ENCODE results near the gene CLIC1. TPM values are rescaled to one million over a fixed set of nuclear protein-coding genes. Genes with fewer than 3 reads are reported as not detected.

Gene CLIC1
- total and polyA plus RNA-seq, 10 of the 15 experiments (the other 5 are each of a cell fraction or from before 2014, with no cell fraction given), result 446 to 1,266 (median 636) TPM

DNA sequence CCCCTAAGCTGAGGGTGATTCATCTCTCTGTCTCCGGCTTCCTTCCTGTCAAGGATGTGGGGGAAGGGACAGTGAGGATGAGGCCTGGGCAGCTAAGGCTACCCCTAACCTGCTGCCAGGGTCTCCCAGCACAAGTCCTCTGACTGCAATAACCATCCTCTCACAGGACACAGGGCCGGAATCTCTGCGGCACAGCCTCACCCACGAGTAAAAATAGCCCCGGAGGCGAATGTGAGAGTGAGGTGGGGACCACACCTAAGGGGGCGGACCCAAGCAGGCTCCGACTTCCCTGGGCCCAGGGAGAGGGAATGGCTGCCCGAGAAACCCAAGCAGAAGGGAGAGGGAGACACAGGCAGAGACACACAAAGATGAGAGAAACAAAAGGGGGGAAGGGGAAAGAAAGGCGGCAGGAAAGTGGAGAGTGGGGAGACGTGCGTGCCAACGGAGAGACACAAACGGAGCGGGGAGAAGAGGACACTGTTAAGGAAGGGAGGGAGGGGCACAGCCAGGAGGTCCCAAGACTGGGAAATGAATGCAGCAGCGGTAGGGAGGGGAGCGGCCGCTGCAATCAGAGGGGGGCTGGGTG, 1.4 kb downstream of the CLIC1 start (continued):
- TF ChIP-seq, protein P1, sequence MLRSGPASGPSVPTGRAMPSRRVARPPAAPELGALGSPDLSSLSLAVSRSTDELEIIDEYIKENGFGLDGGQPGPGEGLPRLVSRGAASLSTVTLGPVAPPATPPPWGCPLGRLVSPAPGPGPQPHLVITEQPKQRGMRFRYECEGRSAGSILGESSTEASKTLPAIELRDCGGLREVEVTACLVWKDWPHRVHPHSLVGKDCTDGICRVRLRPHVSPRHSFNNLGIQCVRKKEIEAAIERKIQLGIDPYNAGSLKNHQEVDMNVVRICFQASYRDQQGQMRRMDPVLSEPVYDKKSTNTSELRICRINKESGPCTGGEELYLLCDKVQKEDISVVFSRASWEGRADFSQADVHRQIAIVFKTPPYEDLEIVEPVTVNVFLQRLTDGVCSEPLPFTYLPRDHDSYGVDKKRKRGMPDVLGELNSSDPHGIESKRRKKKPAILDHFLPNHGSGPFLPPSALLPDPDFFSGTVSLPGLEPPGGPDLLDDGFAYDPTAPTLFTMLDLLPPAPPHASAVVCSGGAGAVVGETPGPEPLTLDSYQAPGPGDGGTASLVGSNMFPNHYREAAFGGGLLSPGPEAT (IDR thresholded peaks at IDR 0.05; ENCODE audit: low read depth), result 0 out of 2 replicates have a peak, but pooled peaks have one; percentile 42
- TF ChIP-seq, protein P2, sequence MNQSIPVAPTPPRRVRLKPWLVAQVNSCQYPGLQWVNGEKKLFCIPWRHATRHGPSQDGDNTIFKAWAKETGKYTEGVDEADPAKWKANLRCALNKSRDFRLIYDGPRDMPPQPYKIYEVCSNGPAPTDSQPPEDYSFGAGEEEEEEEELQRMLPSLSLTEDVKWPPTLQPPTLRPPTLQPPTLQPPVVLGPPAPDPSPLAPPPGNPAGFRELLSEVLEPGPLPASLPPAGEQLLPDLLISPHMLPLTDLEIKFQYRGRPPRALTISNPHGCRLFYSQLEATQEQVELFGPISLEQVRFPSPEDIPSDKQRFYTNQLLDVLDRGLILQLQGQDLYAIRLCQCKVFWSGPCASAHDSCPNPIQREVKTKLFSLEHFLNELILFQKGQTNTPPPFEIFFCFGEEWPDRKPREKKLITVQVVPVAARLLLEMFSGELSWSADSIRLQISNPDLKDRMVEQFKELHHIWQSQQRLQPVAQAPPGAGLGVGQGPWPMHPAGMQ (IDR thresholded peaks at IDR 0.05; ENCODE audit: borderline replicate concordance), result no peak
- TF ChIP-seq EZH2 (IDR thresholded peaks at IDR 0.05; ENCODE audit: borderline replicate concordance, control insufficient read depth, low read depth, low read length) (no peak), TCF3 (IDR thresholded peaks at IDR 0.05; ENCODE audit: borderline replicate concordance, insufficient read depth, low read depth, low read length) (no peak), LARP7 (IDR thresholded peaks at IDR 0.05) (peak; percentile 69; the same call in 1 of the 2 replicates), WRNIP1 (IDR thresholded peaks at IDR 0.05; ENCODE audit: borderline replicate concordance, low read depth, low read length) (no peak), SIN3A (IDR thresholded peaks at IDR 0.05; ENCODE audit: low read depth, low read length) (no peak; the same call in 1 of the 2 replicates), ZNF217 (IDR thresholded peaks at IDR 0.05) (peak; percentile 49; the same call in 1 of the 2 replicates), ESRRA (IDR thresholded peaks at IDR 0.05; ENCODE audit: low read length) (no peak), SREBF2 (IDR thresholded peaks at IDR 0.05; ENCODE audit: low read length) (no peak), RAD51 (IDR thresholded peaks at IDR 0.05) (no peak), MTA3 (IDR thresholded peaks at IDR 0.05; ENCODE audit: borderline replicate concordance, low read length) (no peak), ZNF622 (IDR thresholded peaks at IDR 0.05) (no peak)
- TF ChIP-seq, protein P3, sequence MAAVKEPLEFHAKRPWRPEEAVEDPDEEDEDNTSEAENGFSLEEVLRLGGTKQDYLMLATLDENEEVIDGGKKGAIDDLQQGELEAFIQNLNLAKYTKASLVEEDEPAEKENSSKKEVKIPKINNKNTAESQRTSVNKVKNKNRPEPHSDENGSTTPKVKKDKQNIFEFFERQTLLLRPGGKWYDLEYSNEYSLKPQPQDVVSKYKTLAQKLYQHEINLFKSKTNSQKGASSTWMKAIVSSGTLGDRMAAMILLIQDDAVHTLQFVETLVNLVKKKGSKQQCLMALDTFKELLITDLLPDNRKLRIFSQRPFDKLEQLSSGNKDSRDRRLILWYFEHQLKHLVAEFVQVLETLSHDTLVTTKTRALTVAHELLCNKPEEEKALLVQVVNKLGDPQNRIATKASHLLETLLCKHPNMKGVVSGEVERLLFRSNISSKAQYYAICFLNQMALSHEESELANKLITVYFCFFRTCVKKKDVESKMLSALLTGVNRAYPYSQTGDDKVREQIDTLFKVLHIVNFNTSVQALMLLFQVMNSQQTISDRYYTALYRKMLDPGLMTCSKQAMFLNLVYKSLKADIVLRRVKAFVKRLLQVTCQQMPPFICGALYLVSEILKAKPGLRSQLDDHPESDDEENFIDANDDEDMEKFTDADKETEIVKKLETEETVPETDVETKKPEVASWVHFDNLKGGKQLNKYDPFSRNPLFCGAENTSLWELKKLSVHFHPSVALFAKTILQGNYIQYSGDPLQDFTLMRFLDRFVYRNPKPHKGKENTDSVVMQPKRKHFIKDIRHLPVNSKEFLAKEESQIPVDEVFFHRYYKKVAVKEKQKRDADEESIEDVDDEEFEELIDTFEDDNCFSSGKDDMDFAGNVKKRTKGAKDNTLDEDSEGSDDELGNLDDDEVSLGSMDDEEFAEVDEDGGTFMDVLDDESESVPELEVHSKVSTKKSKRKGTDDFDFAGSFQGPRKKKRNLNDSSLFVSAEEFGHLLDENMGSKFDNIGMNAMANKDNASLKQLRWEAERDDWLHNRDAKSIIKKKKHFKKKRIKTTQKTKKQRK (IDR thresholded peaks at IDR 0.05; ENCODE audit: low read depth, low read length), result no peak
- TF ChIP-seq, protein P4, sequence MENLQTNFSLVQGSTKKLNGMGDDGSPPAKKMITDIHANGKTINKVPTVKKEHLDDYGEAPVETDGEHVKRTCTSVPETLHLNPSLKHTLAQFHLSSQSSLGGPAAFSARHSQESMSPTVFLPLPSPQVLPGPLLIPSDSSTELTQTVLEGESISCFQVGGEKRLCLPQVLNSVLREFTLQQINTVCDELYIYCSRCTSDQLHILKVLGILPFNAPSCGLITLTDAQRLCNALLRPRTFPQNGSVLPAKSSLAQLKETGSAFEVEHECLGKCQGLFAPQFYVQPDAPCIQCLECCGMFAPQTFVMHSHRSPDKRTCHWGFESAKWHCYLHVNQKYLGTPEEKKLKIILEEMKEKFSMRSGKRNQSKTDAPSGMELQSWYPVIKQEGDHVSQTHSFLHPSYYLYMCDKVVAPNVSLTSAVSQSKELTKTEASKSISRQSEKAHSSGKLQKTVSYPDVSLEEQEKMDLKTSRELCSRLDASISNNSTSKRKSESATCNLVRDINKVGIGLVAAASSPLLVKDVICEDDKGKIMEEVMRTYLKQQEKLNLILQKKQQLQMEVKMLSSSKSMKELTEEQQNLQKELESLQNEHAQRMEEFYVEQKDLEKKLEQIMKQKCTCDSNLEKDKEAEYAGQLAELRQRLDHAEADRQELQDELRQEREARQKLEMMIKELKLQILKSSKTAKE (IDR thresholded peaks at IDR 0.05; ENCODE audit: low read depth, poor library complexity, severe bottlenecking), result no peak
- TF ChIP-seq, protein P5, sequence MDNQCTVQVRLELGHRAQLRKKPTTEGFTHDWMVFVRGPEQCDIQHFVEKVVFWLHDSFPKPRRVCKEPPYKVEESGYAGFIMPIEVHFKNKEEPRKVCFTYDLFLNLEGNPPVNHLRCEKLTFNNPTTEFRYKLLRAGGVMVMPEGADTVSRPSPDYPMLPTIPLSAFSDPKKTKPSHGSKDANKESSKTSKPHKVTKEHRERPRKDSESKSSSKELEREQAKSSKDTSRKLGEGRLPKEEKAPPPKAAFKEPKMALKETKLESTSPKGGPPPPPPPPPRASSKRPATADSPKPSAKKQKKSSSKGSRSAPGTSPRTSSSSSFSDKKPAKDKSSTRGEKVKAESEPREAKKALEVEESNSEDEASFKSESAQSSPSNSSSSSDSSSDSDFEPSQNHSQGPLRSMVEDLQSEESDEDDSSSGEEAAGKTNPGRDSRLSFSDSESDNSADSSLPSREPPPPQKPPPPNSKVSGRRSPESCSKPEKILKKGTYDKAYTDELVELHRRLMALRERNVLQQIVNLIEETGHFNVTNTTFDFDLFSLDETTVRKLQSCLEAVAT (IDR thresholded peaks at IDR 0.05), result peak; percentile 60; the same call in 1 of the 2 replicates

All from GM12878 (cell line).